Left ventricle myocardium inferior (tissue), 1 donor: ENCODE results near the gene MROH9. TPM values are rescaled to one million over a fixed set of nuclear protein-coding genes. Genes with fewer than 3 reads are reported as not detected.

ENCODE experiments used
- DNase-seq: peaks from one replicate; pipeline ENCODE4 v3.0.0-alpha.2; 2020
- H3K27ac ChIP-seq: fragments of 200-600 bp; replicated peaks from 2 replicates; pipeline ENCODE4 v1.8.0; 2021
- H3K27me3 ChIP-seq: fragments of 200-600 bp; 2 replicates; pipeline ENCODE4 v1.8.0; 2021; ENCODE audit warnings: low read depth
- H3K36me3 ChIP-seq: fragments of 200-600 bp; 2 replicates; pipeline ENCODE4 v1.8.0; 2021
- H3K4me1 ChIP-seq: fragments of 200-600 bp; 2 replicates; pipeline ENCODE4 v1.8.0; 2021
- H3K4me3 ChIP-seq: fragments of 200-600 bp; 2 replicates; pipeline ENCODE4 v1.8.0; 2021; ENCODE audit warnings: mild to moderate bottlenecking, moderate library complexity
- H3K9me3 ChIP-seq: fragments of 200-600 bp; replicated peaks from 2 replicates; pipeline ENCODE4 v1.8.0; 2021
- intact Hi-C: fragments of 100-400 bp; cut with micrococcal nuclease; formaldehyde crosslinking; loops from one replicate; pipeline ENCODE4 v1.11.0; 2022
- microRNA-seq: library from miRNA; unstranded; fragments of <30 nt; microRNA quantifications from one replicate; pipeline ENCODE4 v1.2.0, GENCODE V29; 2020
- total RNA-seq: library from RNA; stranded (reverse); fragmentation: NEBNext Ultra II Directional; extraction: Animal tissue kit (Norgen Biotek cat#: 25700); gene quantifications from one replicate; pipeline ENCODE4 v1.2.1, GENCODE V29; 2021
- TF ChIP-seq, protein P1 (sequence below): fragments of 200-600 bp; IDR thresholded peaks from 2 replicates; pipeline ENCODE4 v1.8.0; 2021; ENCODE audit warnings: antibody characterized with exemption, mild to moderate bottlenecking, borderline replicate concordance
- donor health status: DM: no; HTN: yes; CAD: no; lungs with severe emphysema.

The MROH9 gene
- total RNA-seq, 1 donor from 2014 or later: not detected

DNA sequence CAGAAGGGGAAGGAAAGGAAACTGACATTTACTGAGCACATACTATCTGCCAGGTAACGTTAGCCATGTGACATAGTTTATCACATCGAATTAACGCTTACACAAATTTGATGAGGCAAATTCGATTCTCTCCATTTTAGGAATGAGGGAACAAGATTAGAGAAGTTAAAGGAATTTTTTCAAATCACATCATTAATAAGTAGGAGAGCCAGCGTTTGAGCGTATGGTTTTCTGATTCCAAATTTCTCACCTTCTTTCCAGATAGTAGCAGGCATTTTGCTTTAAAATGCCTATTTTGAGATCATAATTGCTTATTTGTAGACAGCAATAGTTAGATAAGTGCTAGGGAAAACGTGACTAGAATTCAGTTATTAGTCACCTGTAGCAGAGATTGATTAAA, 174.6 kb downstream of the MROH9 start:
- intact Hi-C loops: no loop called here
- Histone ChIP-seq H3K36me3 (no peaks in the 10 kb centered on the region), H3K9me3 (no peaks in the 10 kb centered on the region), H3K27ac (peak overlapping the region; percentile 82), H3K4me3 (no peak overlapping the region), H3K27me3 (no peaks in the 10 kb centered on the region), H3K4me1 (peaks cover 46% of the 10 kb centered on the region)
- no peak for DNase-seq
- TF ChIP-seq, protein P1, sequence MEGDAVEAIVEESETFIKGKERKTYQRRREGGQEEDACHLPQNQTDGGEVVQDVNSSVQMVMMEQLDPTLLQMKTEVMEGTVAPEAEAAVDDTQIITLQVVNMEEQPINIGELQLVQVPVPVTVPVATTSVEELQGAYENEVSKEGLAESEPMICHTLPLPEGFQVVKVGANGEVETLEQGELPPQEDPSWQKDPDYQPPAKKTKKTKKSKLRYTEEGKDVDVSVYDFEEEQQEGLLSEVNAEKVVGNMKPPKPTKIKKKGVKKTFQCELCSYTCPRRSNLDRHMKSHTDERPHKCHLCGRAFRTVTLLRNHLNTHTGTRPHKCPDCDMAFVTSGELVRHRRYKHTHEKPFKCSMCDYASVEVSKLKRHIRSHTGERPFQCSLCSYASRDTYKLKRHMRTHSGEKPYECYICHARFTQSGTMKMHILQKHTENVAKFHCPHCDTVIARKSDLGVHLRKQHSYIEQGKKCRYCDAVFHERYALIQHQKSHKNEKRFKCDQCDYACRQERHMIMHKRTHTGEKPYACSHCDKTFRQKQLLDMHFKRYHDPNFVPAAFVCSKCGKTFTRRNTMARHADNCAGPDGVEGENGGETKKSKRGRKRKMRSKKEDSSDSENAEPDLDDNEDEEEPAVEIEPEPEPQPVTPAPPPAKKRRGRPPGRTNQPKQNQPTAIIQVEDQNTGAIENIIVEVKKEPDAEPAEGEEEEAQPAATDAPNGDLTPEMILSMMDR: no peak

DNA sequence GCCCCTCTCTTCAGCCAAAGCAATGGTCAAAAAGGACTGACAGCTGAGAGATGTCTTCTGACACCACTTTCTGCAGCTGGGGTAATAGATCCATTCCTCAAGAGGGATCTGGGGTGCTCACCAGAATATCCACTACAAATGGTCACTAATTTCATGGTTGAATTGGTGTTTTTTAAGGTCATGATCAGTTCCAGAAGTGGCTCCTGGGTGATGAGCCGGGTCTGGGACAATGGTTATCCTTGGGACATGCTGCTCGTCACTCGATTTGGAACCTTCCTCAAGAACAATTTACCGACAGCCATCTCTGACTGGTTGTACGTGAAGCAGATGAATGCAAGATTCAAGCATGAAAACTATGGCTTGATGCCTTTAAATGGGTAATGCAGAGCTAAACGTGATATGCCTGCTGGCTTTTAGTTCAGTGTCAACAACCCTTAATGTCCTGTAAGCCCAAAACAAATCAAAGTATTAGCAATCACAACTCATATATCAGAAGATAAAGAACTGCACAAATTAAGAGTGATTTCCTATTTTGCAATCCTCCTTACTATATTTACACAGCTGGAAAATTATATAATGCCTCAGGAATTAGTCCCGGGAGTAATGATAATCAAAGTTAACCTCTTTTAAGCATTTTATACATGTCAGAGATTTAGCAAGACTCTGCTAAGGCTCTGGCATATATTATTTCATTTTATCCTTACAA, 175.4 kb downstream of the MROH9 start:
- H3K27me3 ChIP-seq: no peaks in the 10 kb centered on the region
- no peak overlapping the region for H3K4me3 ChIP-seq
- H3K36me3 ChIP-seq: no peaks in the 10 kb centered on the region
- TF ChIP-seq, protein P1: no peak
- peaks cover 46% of the 10 kb centered on the region for H3K4me1 ChIP-seq
- intact Hi-C loops: no loop called here
- DNase-seq: no peak
- H3K9me3 ChIP-seq: no peaks in the 10 kb centered on the region
- peak overlapping the region; percentile 82 for H3K27ac ChIP-seq

DNA sequence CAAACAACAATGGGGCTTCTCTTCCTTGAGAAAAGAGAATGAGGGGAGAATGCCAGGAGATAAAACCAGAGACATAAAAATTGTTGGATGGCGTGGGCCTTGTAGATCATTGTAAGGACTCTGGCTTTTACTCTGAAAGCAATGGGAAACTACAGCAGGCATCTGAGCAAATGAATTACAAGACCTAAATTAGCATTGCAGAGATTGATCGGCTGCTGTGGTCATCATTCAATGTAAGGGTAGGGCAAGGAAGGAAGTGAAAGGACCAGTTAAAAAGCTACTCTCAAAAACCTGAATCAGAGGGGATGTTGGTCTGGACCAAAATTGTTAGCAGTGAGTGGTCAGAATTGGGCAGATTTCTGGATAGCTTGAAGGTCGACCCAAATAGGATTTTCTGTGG, 176.8 kb downstream of the MROH9 start:
- intact Hi-C loops: no loop called here
- H3K36me3 ChIP-seq: no peaks in the 10 kb centered on the region
- H3K27ac ChIP-seq: peak overlapping the region; percentile 82
- H3K4me3 ChIP-seq: no peak overlapping the region
- no peaks in the 10 kb centered on the region for H3K27me3 ChIP-seq
- TF ChIP-seq, protein P1: no peak
- DNase-seq: no peak
- peaks cover 46% of the 10 kb centered on the region for H3K4me1 ChIP-seq
- H3K9me3 ChIP-seq: no peaks in the 10 kb centered on the region

DNA sequence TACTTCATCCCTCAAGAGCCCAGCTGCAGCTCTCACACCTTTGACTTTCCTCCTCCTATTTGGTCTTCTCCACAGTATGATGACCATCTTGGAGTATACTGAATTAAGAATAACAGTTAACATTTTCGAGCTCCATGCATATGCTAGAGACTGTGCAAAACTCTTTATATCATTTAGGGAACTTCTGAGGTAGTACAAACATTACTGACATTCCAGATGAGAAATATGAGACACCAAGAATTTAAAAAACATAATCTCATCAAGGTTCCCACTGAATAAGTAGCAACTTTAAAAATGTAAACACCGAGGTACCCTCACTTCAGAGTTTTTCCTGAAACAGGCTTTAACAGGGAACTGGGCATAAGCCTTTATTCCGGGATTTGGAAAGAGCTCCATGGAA, 178.0 kb downstream of the MROH9 start:
- Histone ChIP-seq H3K9me3 (no peaks in the 10 kb centered on the region), H3K27ac (no peak overlapping the region), H3K36me3 (no peaks in the 10 kb centered on the region), H3K4me1 (peaks cover 35% of the 10 kb centered on the region), H3K4me3 (no peak overlapping the region), H3K27me3 (no peaks in the 10 kb centered on the region)
- no peak for DNase-seq
- intact Hi-C loops: no loop called here
- TF ChIP-seq, protein P1: no peak

Small RNAs within 50 kb of the gene (microRNA-seq; reads per million reads assigned to microRNA genes)
- not detected for gene MIR1295A
- not detected for gene MIR1295B

Other genes starting within 250 kb of the MROH9 start
- gene FMO3, start 155.4 kb downstream of the MROH9 start, total RNA-seq: 1.3 TPM
- gene FMO2, start 249.8 kb downstream of the MROH9 start, total RNA-seq: 49.7 TPM